Left renal pelvis (tissue), 4 donors: ENCODE results near the gene SOWAHA. TPM values are rescaled to one million over a fixed set of nuclear protein-coding genes. Genes with fewer than 3 reads are reported as not detected.

Experiments used
- DNase-seq, 4 donors: peaks; one replicate each; pipeline ENCODE4 v3.0.0-alpha.2; 2013; ENCODE audit warnings: low read depth in 4 of 4, low spot score in 3 of 4
- polyA plus RNA-seq, 4 donors: library from polyadenylated mRNA; unstranded; fragments of 120-200 nt; gene quantifications; one replicate each; pipeline ENCODE4 v1.2.1, GENCODE V29; 2013; ENCODE audit not compliant: insufficient read length in 4 of 4

Gene SOWAHA
- 1 to 10 TPM in 3 of 4 donors, under 1 TPM in 1; 0.12 to 5.1 (median 4.8) TPM for polyA plus RNA-seq

GRCh38 chr5:132812781-132813598, at the start of gene SOWAHA:
TSS of gene SOWAHA (plus strand) at chr5:132813302. CDS start at chr5:132813622, 320 bp downstream.
- DNase-seq = no peak

GRCh38 chr5:132764051-132764450, 49.1 kb upstream of the SOWAHA start:
- no peak for DNase-seq

- DNase-seq = no peak
Measured at GRCh38 chr5:132764671-132765238, 48.3 kb upstream of the SOWAHA start.

GRCh38 chr5:132765311-132766019, 47.6 kb upstream of the SOWAHA start:
- DNase-seq = no peak

GRCh38 chr5:132766020-132766805, 46.9 kb upstream of the SOWAHA start:
- no peak for DNase-seq

GRCh38 chr5:132766806-132767055, 46.4 kb upstream of the SOWAHA start:
- DNase-seq = no peak

- no peak for DNase-seq
Measured at GRCh38 chr5:132767150-132767549, 46.0 kb upstream of the SOWAHA start.

GRCh38 chr5:132768485-132768868, 44.6 kb upstream of the SOWAHA start:
- DNase-seq = no peak

- DNase-seq = no peak
Measured at GRCh38 chr5:132770476-132771159, 42.5 kb upstream of the SOWAHA start.

- DNase-seq = no peak
Measured at GRCh38 chr5:132771503-132771998, 41.6 kb upstream of the SOWAHA start.

- no peak for DNase-seq
Measured at GRCh38 chr5:132772291-132773070, 40.6 kb upstream of the SOWAHA start.

- no peak for DNase-seq
Measured at GRCh38 chr5:132773114-132773513, 40.0 kb upstream of the SOWAHA start.

GRCh38 chr5:132773601-132774355, 39.3 kb upstream of the SOWAHA start:
- DNase-seq = no peak

GRCh38 chr5:132774406-132774805, 38.7 kb upstream of the SOWAHA start:
- no peak for DNase-seq

GRCh38 chr5:132774896-132775295, 38.2 kb upstream of the SOWAHA start:
- no peak for DNase-seq

- no peak for DNase-seq
Measured at GRCh38 chr5:132775476-132775961, 37.6 kb upstream of the SOWAHA start.

GRCh38 chr5:132776131-132776937, 36.8 kb upstream of the SOWAHA start:
- no peak for DNase-seq

GRCh38 chr5:132776938-132777208, 36.2 kb upstream of the SOWAHA start:
- DNase-seq = no peak
